HEK293T (cell line): ENCODE data around the gene PDS5A.
"Not testable (repeated sequence)": the region's sequence is repeated elsewhere in the genome, so short reads cannot be mapped to it uniquely, and the experiment has no call there.

ENCODE experiments used
- FOXA1 ChIP-seq: fragments of 450-650 bp; IDR thresholded peaks from 2 replicates; pipeline ENCODE4 v1.6.1; 2016; ENCODE audit warnings: mild to moderate bottlenecking
- LEF1 ChIP-seq: fragments of 450-650 bp; IDR thresholded peaks from 2 replicates; pipeline ENCODE4 v1.6.1; 2017; ENCODE audit warnings: mild to moderate bottlenecking, borderline replicate concordance
- NFRKB ChIP-seq: fragments of 450-650 bp; IDR thresholded peaks from 2 replicates; pipeline ENCODE4 v1.6.1; 2016; ENCODE audit warnings: mild to moderate bottlenecking, moderate library complexity
- SUZ12 ChIP-seq: fragments of 450-650 bp; IDR thresholded peaks from 2 replicates; pipeline ENCODE4 v1.6.1; 2016; ENCODE audit warnings: mild to moderate bottlenecking
- ZNF384 ChIP-seq: fragments of 450-650 bp; IDR thresholded peaks from 2 replicates; pipeline ENCODE4 v1.6.1; 2016

DNA sequence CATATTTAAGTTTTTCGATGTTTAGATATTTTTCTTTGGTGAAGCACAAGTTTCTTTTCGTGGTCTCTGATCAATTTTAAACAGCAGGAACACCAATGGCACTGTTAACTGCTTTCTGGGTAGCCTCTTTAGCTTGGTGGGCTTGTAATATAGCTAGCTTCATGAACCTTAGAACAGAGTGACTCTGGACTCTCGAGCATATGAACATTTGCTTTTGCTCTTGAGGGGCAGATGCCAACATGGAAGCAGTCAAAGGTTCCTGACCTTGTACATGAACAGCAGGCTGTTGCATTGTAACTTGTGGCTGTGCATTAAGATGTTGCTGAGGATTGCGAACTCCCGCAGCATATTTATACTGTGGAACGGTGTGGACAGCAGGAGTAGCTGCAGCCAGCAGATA lies 4.7 kb downstream of the PDS5A start:
- TF ChIP-seq ZNF384, NFRKB, FOXA1, SUZ12, LEF1: not testable (repeated sequence)
